Activated CD4-positive, CD25-positive, alpha-beta regulatory T cell treated with anti-CD3 and anti-CD28 coated beads, Interleukin-2, amount 50 U/mL, for 16 hours (primary cell): ENCODE data around the gene NUTM2G.
"Not testable (repeated sequence)": the region's sequence is repeated elsewhere in the genome, so short reads cannot be mapped to it uniquely, and the experiment has no call there.

ENCODE experiments used
- DNase-seq: peaks from one replicate; pipeline ENCODE4 v3.0.0-alpha.2; 2020; ENCODE audit warnings: low read depth, low spot score

NUTM2G gene

DNA sequence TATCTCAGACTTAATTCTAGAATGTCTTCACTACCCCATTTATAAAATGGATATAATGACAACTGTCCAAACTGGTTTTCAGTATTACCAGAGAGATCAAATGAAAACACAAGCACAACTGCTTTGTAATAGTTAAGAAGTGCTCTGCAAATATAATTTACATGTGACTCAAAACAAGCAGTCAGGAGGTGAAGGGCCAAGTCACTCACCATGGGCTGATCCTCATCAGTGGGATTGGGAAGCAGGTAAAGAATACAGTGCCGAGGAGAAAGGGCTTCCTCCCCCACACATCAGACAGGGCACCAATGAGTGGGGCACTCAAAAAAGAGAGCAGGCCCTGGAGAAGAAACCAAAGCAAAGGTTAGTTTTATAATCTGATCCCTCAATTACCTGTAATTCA, 20.7 kb downstream of the NUTM2G start:
- not testable (repeated sequence) for DNase-seq

GRCh38 chr9:96950539-96950938, 21.9 kb downstream of the NUTM2G start:
- not testable (repeated sequence) for DNase-seq

DNA sequence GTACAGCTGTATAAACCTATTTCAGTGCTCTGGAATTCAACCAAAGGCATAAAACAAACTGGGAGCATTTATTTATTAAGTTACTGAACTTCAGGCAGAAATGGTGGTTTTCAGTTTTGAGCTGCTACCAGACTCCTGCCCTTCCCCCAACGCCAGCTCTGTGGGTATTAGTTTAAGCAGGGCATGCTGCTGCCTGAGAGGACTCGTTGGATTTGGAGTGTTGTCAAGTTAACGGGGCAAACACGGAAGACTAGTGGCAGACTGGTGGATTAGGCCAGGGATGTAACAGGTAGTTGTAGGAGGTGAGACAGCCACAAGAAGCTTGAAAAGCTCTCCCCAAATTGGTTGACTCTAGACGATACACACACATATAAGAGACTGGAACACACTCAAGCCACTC, 38.9 kb downstream of the NUTM2G start:
- DNase-seq: not testable (repeated sequence)

- not testable (repeated sequence) for DNase-seq
These were observed 43.9 kb downstream of the NUTM2G start for GRCh38 chr9:96972552-96972951.

GRCh38 chr9:96974037-96974436, 45.4 kb downstream of the NUTM2G start:
- not testable (repeated sequence) for DNase-seq

DNA sequence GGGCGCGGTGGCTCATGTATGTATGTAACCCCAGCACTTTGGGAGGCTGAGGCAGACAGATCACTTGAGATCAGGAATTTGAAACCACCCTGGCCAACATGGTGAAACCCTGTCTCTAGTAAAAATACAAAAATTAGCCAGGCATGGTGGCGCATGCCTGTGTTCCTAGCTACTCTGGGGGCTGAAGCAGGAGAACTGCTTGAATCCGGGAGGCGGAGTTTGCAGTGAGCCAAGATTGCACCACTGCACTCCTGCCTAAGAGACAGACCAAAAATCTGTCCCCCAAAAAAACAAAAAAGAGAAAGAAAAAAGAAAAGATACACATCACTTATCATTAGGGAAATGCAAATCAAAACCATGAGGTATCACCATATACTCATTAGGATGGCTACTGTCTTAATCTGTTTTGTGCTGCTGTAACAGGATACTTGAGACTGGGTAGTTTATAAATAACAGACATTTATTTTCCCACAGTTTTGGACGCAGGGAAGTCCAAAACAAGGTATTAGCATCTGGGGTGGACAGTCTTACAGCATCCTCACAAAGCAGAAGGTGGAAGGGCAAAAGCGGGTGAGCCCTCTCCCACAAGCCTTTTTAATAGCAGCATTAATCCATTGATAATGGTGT, 55.0 kb downstream of the NUTM2G start:
- DNase-seq: not testable (repeated sequence)

DNA sequence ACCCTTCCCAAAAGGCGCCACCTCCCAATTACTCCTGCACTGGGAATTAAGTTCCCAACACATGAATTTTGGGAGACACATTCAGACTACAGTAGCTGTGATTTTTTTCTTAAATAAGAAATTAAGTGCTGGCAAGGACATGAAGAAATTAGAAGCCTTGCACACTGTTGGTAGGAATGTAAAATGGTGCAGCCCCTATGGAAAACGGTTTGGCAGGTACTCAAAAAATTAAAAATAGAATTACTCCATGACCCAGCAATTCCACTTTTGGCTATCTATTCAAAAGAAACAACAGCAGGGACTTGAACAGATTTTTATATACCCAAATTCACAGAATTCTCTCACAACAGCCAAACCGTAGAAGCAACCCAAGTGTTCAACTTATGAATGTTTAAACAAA, 55.5 kb downstream of the NUTM2G start:
- not testable (repeated sequence) for DNase-seq

DNA sequence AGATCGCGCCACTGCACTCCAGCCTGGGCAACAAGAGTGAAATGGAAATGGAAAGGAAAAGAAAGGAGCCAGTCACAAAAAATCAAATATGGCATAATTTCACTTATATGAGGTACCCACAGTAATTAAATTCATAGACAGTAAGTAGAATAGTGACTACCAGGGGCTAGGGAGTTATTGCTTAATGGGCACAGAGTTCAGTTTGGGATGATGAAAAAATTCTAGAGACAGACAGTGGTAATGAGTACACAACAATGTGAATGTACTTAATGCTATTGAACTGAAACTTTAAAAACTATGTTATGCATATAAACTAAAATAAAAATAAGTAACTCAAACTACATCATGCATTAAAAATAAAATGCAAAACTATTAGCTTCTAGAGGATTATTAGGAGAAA, 56.2 kb downstream of the NUTM2G start:
- not testable (repeated sequence) for DNase-seq
